Body of pancreas (tissue), 4 donors: ENCODE measurements around the gene ORMDL2. TPM values are rescaled to one million over a fixed set of nuclear protein-coding genes. Genes with fewer than 3 reads are reported as not detected.

Experiments used
- ATAC-seq: fragments of 150-250 bp; one replicate; pipeline ENCODE4 v1.9.1; 2016
- DNase-seq, 4 donors: peaks; one replicate each; pipeline ENCODE4 v3.0.0-alpha.2; 2019
- H3K27ac ChIP-seq, 4 donors: fragments of 200-600 bp; sonication (generic); 1 replicate in 3 of 4; 2 replicates in 1 of 4; pipeline versions ENCODE4 v1.5.1 to v1.6.1; 2016 to 2019; ENCODE audit warnings: mild to moderate bottlenecking in 1 of 4, mixed read lengths in 1 of 4, moderate library complexity in 1 of 4
- H3K27me3 ChIP-seq, 2 donors: fragments of 200-600 bp; sonication (generic); one replicate each; pipeline ENCODE4 v1.6.0; 2016; ENCODE audit warnings: mild to moderate bottlenecking in 1 of 2
- H3K36me3 ChIP-seq, 2 donors: fragments of 200-600 bp; sonication (generic); replicated peaks in 1 of 2; 2 replicates each; pipeline ENCODE4 v1.5.1; 2016; ENCODE audit warnings: low read depth in 2 of 2; ENCODE audit not compliant: insufficient read depth in 1 of 2
- H3K4me1 ChIP-seq: fragments of 200-600 bp; sonication (generic); one replicate; pipeline ENCODE4 v1.6.0; 2016
- H3K4me3 ChIP-seq, 2 donors: fragments of 200-600 bp; sonication (generic); 1 replicate in 1 of 2; 2 replicates in 1 of 2; pipeline ENCODE4 v1.5.1; 2016 to 2019
- H3K9me3 ChIP-seq, 3 donors: fragments of 200-600 bp; sonication (generic); 1 replicate in 2 of 3; 2 replicates in 1 of 3; pipeline ENCODE4 v1.5.1; 2016
- CTCF ChIP-seq, 7 experiments: fragments of 450-650 bp in 4 of 7; fragments of 200-600 bp in 3 of 7; sonication (generic) in 3 of 7; IDR thresholded peaks; one replicate each; pipeline ENCODE4 v1.5.1; 2016 to 2019; ENCODE audit warnings: antibody characterized with exemption in 7 of 7
- POLR2A ChIP-seq, 3 donors: fragments of 450-650 bp; IDR thresholded peaks; one replicate each; pipeline ENCODE4 v1.6.1; 2016; ENCODE audit warnings: antibody characterized with exemption in 3 of 3, mild to moderate bottlenecking in 2 of 3
- WGBS, 2 donors: methylation state at CpG; one replicate each; pipeline ENCODE4 v1.1.5; 2017; 5-methylcytosine and 5-hydroxymethylcytosine counted together
- intact Hi-C: fragments of 100-400 bp; cut with DNase I; formaldehyde crosslinking; loops from one replicate; pipeline ENCODE4 v1.15.1; 2023
- total RNA-seq, 2 donors: library from RNA; depleted of rRNA; stranded (reverse); fragments of >200 nt; gene quantifications; one replicate each; pipeline ENCODE4 v1.1.0, GENCODE V29; 2016

Gene ORMDL2
- total RNA-seq, 2 donors from 2014 or later: 6.0 to 12.5 TPM

- 50 to 52% methylated on average over 4 to 6 of the region's 6 CpGs for WGBS, 2 donors
Observed at GRCh38 chr12:55847603-55848291, 29.9 kb downstream of the ORMDL2 start.

DNA sequence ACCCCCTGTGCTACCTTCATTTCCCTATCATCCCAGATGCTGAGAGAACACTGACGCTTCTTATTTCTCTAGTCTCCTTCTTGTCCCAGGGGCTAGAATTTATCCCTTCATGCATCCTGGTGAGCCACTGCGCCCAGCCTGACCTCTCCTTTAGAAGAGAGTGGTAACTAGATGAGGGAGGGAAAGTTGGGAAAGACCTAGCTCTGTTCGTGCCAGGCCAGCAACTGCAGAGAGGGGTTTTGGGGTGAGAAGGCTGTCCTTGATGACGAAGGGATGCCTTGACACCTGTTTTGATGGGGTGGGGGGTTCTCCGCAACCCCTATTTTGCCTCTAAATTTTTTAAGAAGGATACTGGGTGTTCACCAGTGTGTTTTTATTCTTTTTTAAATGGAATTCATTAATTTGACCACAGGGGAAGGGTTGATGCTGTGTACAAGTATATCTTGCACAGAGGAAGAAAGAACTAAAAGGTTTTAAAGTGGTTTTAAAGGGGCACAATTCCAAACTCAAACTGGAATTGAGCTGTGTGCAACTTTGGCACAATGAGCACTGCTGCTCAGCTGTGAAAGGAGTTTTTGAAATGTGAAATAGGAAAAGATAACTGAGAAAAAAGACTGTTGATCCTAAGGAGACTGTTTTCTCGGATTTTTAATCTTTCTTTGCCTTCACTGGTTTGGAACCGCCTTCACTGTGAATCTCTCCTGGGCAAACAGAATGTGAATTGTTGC lies 31.9 kb downstream of the ORMDL2 start:
- 68 to 76% methylated on average over 7 of the region's 7 CpGs for WGBS, 2 donors
- H3K36me3 ChIP-seq: no peaks in the 10 kb centered on the region
- ATAC-seq (no peak), DNase-seq (no peak)
- no peak overlapping the region for H3K4me3 ChIP-seq
- intact Hi-C loops: no loop called here
- no peaks in the 10 kb centered on the region for H3K4me1 ChIP-seq
- H3K27ac ChIP-seq: no peak overlapping the region
- TF ChIP-seq POLR2A (IDR thresholded peaks at IDR 0.05): no peak
- TF ChIP-seq CTCF (IDR thresholded peaks at IDR 0.05): no peak
- H3K9me3 ChIP-seq: no peaks in the 10 kb centered on the region
- no peaks in the 10 kb centered on the region for H3K27me3 ChIP-seq

More at GRCh38 chr12:55847603-55848291, 29.9 kb downstream of the ORMDL2 start:
- TF ChIP-seq POLR2A (IDR thresholded peaks at IDR 0.05) (peak in 2 of 3 donors; percentile 23 to 54), CTCF (IDR thresholded peaks at IDR 0.05) (no peak)
- Histone ChIP-seq H3K27me3 (no peaks in the 10 kb centered on the region), H3K9me3 (no peaks in the 10 kb centered on the region), H3K4me3 (no peak overlapping the region), H3K27ac (peak overlapping the region; percentile 15 to 83 (median 45)), H3K36me3 (no peaks in the 10 kb centered on the region), H3K4me1 (no peaks in the 10 kb centered on the region)
- ATAC-seq (peak; percentile 85), DNase-seq (peak; percentile 52 to 91 (median 67))
- intact Hi-C loops: no loop called here

- H3K9me3 ChIP-seq: no peaks in the 10 kb centered on the region
- intact Hi-C loops: no loop called here
- H3K36me3 ChIP-seq: no peaks in the 10 kb centered on the region
- H3K27me3 ChIP-seq: no peaks in the 10 kb centered on the region
- H3K4me3 ChIP-seq: no peak overlapping the region
- 42 to 50% methylated on average over 1 of the region's 1 CpG for WGBS, 2 donors
- no peak for TF ChIP-seq POLR2A (IDR thresholded peaks at IDR 0.05)
- no peak for TF ChIP-seq CTCF (IDR thresholded peaks at IDR 0.05)
- H3K4me1 ChIP-seq: no peaks in the 10 kb centered on the region
- no peak overlapping the region for H3K27ac ChIP-seq
- DNase-seq (no peak), ATAC-seq (no peak)
Observed at GRCh38 chr12:55850401-55850800, 32.6 kb downstream of the ORMDL2 start.

DNA sequence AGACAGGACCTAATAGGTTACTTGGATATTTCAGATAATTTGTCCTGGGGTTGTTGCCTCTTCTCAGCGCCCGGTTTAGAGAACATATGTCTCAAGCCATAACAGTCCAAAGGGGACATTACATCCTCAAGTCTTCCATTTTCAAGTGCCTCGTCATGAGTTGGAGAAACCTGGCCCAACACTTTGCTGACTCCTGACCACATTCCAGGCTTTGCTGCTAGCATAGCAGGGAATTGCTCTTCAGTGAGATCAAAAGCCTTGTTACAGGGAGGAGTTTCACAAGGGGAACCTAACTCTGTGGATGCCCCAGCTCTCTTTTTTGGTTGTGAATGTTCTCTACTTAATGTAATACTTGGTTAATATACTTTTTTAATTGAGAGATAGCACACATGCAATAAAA lies 33.1 kb downstream of the ORMDL2 start:
- no peak overlapping the region for H3K27ac ChIP-seq
- 79 to 95% methylated on average over 3 of the region's 3 CpGs for WGBS, 2 donors
- H3K36me3 ChIP-seq: no peaks in the 10 kb centered on the region
- H3K27me3 ChIP-seq: no peaks in the 10 kb centered on the region
- H3K4me1 ChIP-seq: no peaks in the 10 kb centered on the region
- no peak overlapping the region for H3K4me3 ChIP-seq
- H3K9me3 ChIP-seq: no peaks in the 10 kb centered on the region
- ATAC-seq (no peak), DNase-seq (no peak)
- intact Hi-C loops: no loop called here
- no peak for TF ChIP-seq POLR2A (IDR thresholded peaks at IDR 0.05)
- no peak for TF ChIP-seq CTCF (IDR thresholded peaks at IDR 0.05)
